GM21737 (cell line): ENCODE data around the gene RBM22.

Source experiments
- ATAC-seq: cut with Tn5 transposase; IDR thresholded peaks from one replicate; pipeline ENCODE4 v1.9.1; 2021; ENCODE audit warnings: mild to moderate bottlenecking, moderate library complexity; ENCODE audit not compliant: unreplicated experiment

Gene RBM22

GRCh38 chr5:150653145-150653761 lies 47.6 kb downstream of the RBM22 start:
- no peak for ATAC-seq

- ATAC-seq: no peak
These were observed 48.8 kb downstream of the RBM22 start for GRCh38 chr5:150651924-150652671.

GRCh38 chr5:150651382-150651781 lies 49.5 kb downstream of the RBM22 start:
- ATAC-seq: no peak

- no peak for ATAC-seq
These were observed 50.5 kb downstream of the RBM22 start for GRCh38 chr5:150650021-150651006.

- ATAC-seq: no peak
These were observed 51.5 kb downstream of the RBM22 start for GRCh38 chr5:150649108-150650020.

- ATAC-seq: no peak
These were observed 52.4 kb downstream of the RBM22 start for GRCh38 chr5:150648294-150649107.

- no peak for ATAC-seq
These were observed 53.3 kb downstream of the RBM22 start for GRCh38 chr5:150647275-150648251.

- no peak for ATAC-seq
These were observed 55.7 kb downstream of the RBM22 start for GRCh38 chr5:150645070-150645700.

GRCh38 chr5:150644514-150644913 lies 56.3 kb downstream of the RBM22 start:
- no peak for ATAC-seq

- ATAC-seq: no peak
These were observed 56.8 kb downstream of the RBM22 start for GRCh38 chr5:150644058-150644457.

- no peak for ATAC-seq
These were observed 57.7 kb downstream of the RBM22 start for GRCh38 chr5:150642991-150643710.

GRCh38 chr5:150642567-150642927 lies 58.3 kb downstream of the RBM22 start:
- ATAC-seq: no peak

GRCh38 chr5:150641824-150642566 lies 58.9 kb downstream of the RBM22 start:
- no peak for ATAC-seq

- ATAC-seq: no peak
These were observed 59.8 kb downstream of the RBM22 start for GRCh38 chr5:150641006-150641570.
